Measurements from ENCODE around the gene ATG101. TPM values are rescaled to one million over a fixed set of nuclear protein-coding genes. Genes with fewer than 3 reads are reported as not detected.

ATG101 gene
- total and polyA plus RNA-seq, 2 of the 13 experiments (the other 11 are each of a cell fraction or from before 2014, with no cell fraction given), result 58.2 to 67.7 TPM

DNA sequence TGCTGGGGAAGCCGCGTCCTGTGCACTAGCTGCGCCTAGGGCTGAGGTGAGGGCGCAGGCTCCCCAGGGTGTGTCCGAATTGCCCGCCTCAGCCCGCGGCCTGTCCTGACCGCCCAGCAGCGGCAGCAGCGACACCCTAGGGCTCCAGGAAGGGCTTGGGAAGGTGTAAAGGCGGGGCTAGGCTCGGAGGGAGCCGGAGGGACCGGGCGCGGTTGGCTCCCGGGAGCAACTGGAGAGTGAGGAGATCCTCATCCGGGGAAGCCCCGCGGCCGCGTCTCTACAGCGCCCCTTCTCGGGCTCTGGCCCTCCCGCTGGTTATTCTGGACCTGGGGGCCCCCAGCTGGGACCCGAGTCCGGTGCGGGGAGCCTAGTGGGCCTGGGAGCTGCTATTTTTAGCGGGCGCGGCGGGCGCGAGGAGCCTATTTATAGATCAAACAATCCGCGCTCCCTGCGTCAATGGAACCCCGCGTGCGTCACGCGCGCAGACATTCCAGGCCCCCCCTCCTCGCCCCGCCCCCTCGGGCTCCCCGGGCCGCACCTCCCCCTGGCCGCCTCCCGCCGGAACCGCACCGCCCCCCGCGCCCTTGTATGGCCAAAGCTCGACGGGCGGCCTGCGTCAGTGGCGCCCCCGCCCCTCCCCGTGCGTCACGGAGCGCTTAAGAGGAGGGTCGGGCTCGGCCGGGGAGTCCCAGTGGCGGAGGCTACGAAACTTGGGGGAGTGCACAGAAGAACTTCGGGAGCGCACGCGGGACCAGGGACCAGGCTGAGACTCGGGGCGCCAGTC, 18.8 kb upstream of the ATG101 start, which contains the start of gene NR4A1 (continued):
- TF ChIP-seq, protein P1, sequence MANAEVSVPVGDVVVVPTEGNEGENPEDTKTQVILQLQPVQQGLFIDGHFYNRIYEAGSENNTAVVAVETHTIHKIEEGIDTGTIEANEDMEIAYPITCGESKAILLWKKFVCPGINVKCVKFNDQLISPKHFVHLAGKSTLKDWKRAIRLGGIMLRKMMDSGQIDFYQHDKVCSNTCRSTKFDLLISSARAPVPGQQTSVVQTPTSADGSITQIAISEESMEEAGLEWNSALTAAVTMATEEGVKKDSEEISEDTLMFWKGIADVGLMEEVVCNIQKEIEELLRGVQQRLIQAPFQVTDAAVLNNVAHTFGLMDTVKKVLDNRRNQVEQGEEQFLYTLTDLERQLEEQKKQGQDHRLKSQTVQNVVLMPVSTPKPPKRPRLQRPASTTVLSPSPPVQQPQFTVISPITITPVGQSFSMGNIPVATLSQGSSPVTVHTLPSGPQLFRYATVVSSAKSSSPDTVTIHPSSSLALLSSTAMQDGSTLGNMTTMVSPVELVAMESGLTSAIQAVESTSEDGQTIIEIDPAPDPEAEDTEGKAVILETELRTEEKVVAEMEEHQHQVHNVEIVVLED (CRISPR knock-in tag; IDR thresholded peaks at IDR 0.05; ENCODE audit: borderline replicate concordance), result peak; percentile 90
- TF ChIP-seq ZNF564 (CRISPR knock-in tag; IDR thresholded peaks at IDR 0.05), result no peak; the same call in 1 of the 2 replicates
- peak; percentile 64; the same call in 1 of the 2 replicates for TF ChIP-seq ZNF501 (CRISPR knock-in tag; IDR thresholded peaks at IDR 0.05)
- TF ChIP-seq, protein P2, sequence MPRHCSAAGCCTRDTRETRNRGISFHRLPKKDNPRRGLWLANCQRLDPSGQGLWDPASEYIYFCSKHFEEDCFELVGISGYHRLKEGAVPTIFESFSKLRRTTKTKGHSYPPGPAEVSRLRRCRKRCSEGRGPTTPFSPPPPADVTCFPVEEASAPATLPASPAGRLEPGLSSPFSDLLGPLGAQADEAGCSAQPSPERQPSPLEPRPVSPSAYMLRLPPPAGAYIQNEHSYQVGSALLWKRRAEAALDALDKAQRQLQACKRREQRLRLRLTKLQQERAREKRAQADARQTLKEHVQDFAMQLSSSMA (CRISPR knock-in tag; IDR thresholded peaks at IDR 0.05), result peak; percentile 85; the same call in 1 of the 2 replicates
- TF ChIP-seq NR2F6 (IDR thresholded peaks at IDR 0.05), result no peak
- no peak for TF ChIP-seq NR2F6 (CRISPR knock-in tag; IDR thresholded peaks at IDR 0.05)
- no peak; the same call in 1 of the 2 replicates for TF ChIP-seq KLF13 (CRISPR knock-in tag; IDR thresholded peaks at IDR 0.05)
- TF ChIP-seq, protein P3, sequence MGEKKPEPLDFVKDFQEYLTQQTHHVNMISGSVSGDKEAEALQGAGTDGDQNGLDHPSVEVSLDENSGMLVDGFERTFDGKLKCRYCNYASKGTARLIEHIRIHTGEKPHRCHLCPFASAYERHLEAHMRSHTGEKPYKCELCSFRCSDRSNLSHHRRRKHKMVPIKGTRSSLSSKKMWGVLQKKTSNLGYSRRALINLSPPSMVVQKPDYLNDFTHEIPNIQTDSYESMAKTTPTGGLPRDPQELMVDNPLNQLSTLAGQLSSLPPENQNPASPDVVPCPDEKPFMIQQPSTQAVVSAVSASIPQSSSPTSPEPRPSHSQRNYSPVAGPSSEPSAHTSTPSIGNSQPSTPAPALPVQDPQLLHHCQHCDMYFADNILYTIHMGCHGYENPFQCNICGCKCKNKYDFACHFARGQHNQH (CRISPR knock-in tag; IDR thresholded peaks at IDR 0.05), result no peak
- TF ChIP-seq ZNF335 (CRISPR knock-in tag; IDR thresholded peaks at IDR 0.05), result no peak
- TF ChIP-seq, protein P4, sequence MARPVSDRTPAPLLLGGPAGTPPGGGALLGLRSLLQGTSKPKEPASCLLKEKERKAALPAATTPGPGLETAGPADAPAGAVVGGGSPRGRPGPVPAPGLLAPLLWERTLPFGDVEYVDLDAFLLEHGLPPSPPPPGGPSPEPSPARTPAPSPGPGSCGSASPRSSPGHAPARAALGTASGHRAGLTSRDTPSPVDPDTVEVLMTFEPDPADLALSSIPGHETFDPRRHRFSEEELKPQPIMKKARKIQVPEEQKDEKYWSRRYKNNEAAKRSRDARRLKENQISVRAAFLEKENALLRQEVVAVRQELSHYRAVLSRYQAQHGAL (CRISPR knock-in tag; IDR thresholded peaks at IDR 0.05; ENCODE audit: not compliant biosample characterization), result no peak
- no peak for TF ChIP-seq ZNF781 (CRISPR knock-in tag; IDR thresholded peaks at IDR 0.05; ENCODE audit: borderline replicate concordance, not compliant biosample characterization)
- TF ChIP-seq ZNF101 (CRISPR knock-in tag; IDR thresholded peaks at IDR 0.05; ENCODE audit: borderline replicate concordance, low read depth), result no peak
- TF ChIP-seq CENPX (CRISPR knock-in tag; IDR thresholded peaks at IDR 0.05), result no peak
- TF ChIP-seq, protein P5, sequence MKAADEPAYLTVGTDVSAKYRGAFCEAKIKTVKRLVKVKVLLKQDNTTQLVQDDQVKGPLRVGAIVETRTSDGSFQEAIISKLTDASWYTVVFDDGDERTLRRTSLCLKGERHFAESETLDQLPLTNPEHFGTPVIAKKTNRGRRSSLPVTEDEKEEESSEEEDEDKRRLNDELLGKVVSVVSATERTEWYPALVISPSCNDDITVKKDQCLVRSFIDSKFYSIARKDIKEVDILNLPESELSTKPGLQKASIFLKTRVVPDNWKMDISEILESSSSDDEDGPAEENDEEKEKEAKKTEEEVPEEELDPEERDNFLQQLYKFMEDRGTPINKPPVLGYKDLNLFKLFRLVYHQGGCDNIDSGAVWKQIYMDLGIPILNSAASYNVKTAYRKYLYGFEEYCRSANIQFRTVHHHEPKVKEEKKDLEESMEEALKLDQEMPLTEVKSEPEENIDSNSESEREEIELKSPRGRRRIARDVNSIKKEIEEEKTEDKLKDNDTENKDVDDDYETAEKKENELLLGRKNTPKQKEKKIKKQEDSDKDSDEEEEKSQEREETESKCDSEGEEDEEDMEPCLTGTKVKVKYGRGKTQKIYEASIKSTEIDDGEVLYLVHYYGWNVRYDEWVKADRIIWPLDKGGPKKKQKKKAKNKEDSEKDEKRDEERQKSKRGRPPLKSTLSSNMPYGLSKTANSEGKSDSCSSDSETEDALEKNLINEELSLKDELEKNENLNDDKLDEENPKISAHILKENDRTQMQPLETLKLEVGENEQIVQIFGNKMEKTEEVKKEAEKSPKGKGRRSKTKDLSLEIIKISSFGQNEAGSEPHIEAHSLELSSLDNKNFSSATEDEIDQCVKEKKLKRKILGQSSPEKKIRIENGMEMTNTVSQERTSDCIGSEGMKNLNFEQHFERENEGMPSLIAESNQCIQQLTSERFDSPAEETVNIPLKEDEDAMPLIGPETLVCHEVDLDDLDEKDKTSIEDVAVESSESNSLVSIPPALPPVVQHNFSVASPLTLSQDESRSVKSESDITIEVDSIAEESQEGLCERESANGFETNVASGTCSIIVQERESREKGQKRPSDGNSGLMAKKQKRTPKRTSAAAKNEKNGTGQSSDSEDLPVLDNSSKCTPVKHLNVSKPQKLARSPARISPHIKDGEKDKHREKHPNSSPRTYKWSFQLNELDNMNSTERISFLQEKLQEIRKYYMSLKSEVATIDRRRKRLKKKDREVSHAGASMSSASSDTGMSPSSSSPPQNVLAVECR (CRISPR knock-in tag; IDR thresholded peaks at IDR 0.05; ENCODE audit: borderline replicate concordance), result peak; percentile 78
- TF ChIP-seq MEIS2 (CRISPR knock-in tag; IDR thresholded peaks at IDR 0.05), result no peak; the same call in 1 of the 2 replicates
- TF ChIP-seq, protein P6, sequence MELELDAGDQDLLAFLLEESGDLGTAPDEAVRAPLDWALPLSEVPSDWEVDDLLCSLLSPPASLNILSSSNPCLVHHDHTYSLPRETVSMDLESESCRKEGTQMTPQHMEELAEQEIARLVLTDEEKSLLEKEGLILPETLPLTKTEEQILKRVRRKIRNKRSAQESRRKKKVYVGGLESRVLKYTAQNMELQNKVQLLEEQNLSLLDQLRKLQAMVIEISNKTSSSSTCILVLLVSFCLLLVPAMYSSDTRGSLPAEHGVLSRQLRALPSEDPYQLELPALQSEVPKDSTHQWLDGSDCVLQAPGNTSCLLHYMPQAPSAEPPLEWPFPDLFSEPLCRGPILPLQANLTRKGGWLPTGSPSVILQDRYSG (CRISPR knock-in tag; IDR thresholded peaks at IDR 0.05), result no peak
- peak; percentile 62; the same call in 1 of the 2 replicates for TF ChIP-seq SALL1 (CRISPR knock-in tag; IDR thresholded peaks at IDR 0.05)
- TF ChIP-seq, protein P7, sequence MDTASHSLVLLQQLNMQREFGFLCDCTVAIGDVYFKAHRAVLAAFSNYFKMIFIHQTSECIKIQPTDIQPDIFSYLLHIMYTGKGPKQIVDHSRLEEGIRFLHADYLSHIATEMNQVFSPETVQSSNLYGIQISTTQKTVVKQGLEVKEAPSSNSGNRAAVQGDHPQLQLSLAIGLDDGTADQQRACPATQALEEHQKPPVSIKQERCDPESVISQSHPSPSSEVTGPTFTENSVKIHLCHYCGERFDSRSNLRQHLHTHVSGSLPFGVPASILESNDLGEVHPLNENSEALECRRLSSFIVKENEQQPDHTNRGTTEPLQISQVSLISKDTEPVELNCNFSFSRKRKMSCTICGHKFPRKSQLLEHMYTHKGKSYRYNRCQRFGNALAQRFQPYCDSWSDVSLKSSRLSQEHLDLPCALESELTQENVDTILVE (CRISPR knock-in tag; IDR thresholded peaks at IDR 0.05), result no peak

All from HepG2 (cell line).